ENCODE data around the gene HOXD8.

The HOXD8 gene

DNA sequence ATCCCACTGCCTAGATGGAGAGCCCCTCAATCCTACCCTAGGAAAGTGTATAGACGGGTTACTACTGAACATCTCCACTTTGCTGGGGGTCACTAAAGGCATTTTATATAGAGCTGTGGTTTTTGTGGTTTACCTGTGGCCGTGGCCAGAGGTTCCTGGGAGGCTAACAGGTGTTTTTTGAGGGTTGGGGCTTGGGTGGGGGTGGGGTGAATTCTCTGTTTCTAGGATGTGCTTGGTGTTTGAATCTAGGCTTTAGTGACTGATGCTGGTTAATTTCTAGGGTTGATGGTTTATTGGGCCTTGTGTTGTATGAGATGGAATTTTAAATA, 7.7 kb downstream of the HOXD8 start:
- DNase-seq (ENCODE audit: low read depth): no peak
- TF ChIP-seq CTCF (conservative IDR thresholded peaks at IDR 0.05; ENCODE audit: control insufficient read depth, insufficient read depth, low read depth, low read length): no peak
- H3K4me3 ChIP-seq (ENCODE audit: control insufficient read depth, low read depth, low read length): peak overlapping the region; percentile 78

DNA sequence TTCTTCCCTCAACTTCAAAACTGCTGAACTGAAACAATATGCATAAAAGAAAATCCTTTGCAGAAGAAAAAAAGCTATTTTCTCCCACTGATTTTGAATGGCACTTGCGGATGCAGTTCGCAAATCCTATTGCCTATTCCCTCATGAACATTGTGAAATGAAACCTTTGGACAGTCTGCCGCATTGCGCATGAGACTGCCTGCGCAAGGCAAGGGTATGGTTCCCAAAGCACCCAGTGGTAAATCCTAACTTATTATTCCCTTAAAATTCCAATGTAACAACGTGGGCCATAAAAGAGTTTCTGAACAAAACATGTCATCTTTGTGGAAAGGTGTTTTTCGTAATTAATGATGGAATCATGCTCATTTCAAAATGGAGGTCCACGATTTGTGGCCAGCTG, 8.4 kb downstream of the HOXD8 start:
- H3K4me3 ChIP-seq (ENCODE audit: control insufficient read depth, low read depth, low read length): peak overlapping the region; percentile 78
- no peak for TF ChIP-seq CTCF (conservative IDR thresholded peaks at IDR 0.05; ENCODE audit: control insufficient read depth, insufficient read depth, low read depth, low read length)
- peak; percentile 56 for DNase-seq (ENCODE audit: low read depth)

- peak; percentile 66 for DNase-seq (ENCODE audit: low read depth)
- H3K4me3 ChIP-seq (ENCODE audit: control insufficient read depth, low read depth, low read length): peak overlapping the region; percentile 78
- TF ChIP-seq CTCF (conservative IDR thresholded peaks at IDR 0.05; ENCODE audit: control insufficient read depth, insufficient read depth, low read depth, low read length): no peak
Measured at GRCh38 chr2:176138526-176138922, 9.0 kb downstream of the HOXD8 start.

GRCh38 chr2:176138923-176139660, 9.6 kb downstream of the HOXD8 start:
- peak overlapping the region; percentile 78 for H3K4me3 ChIP-seq (ENCODE audit: control insufficient read depth, low read depth, low read length)
- TF ChIP-seq CTCF (conservative IDR thresholded peaks at IDR 0.05; ENCODE audit: control insufficient read depth, insufficient read depth, low read depth, low read length): no peak
- DNase-seq (ENCODE audit: low read depth): peak; percentile 59

DNA sequence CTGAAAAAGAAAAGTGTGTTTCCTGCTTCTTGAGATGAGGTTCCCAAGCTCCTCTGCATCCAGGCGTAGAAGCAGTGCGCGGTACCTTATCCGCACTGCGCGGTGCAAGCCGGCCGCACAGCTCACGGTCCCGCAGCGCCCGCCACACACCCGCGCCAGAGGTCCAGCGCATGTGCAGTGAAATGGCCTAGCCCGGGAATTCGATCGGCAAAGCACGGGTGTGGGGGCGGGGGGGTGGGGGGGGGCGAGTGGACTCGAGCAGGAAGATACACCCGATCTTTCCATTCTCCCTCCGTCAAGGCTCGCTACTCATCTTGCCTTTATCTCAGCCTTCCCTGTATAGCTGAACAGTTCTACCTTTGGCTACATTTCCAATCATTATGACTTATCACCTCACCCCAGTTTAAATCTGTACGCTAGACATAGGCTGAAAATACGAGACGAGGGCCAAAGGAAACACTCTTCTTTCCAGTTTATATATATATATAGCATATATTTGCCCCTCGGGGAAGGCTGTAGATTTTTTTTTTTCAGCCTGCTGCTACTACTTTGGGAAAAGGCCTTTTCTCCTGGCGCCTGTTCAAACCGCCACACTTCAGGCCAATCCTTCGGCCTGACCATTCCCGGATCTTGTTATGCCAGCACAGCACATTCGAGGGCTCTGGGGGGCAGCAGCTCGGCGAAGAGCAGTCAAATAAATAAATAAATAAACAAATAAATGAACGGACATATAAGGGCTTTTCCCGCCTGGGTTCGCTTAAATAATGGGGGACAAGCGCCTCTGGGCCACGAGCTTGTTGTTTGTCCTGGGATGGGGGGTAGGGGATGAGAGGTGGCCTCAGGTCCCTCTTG, 10.4 kb downstream of the HOXD8 start:
- DNase-seq (ENCODE audit: low read depth): peak; percentile 75
- H3K4me3 ChIP-seq (ENCODE audit: control insufficient read depth, low read depth, low read length): peak overlapping the region; percentile 78
- TF ChIP-seq CTCF (conservative IDR thresholded peaks at IDR 0.05; ENCODE audit: control insufficient read depth, insufficient read depth, low read depth, low read length): no peak

DNA sequence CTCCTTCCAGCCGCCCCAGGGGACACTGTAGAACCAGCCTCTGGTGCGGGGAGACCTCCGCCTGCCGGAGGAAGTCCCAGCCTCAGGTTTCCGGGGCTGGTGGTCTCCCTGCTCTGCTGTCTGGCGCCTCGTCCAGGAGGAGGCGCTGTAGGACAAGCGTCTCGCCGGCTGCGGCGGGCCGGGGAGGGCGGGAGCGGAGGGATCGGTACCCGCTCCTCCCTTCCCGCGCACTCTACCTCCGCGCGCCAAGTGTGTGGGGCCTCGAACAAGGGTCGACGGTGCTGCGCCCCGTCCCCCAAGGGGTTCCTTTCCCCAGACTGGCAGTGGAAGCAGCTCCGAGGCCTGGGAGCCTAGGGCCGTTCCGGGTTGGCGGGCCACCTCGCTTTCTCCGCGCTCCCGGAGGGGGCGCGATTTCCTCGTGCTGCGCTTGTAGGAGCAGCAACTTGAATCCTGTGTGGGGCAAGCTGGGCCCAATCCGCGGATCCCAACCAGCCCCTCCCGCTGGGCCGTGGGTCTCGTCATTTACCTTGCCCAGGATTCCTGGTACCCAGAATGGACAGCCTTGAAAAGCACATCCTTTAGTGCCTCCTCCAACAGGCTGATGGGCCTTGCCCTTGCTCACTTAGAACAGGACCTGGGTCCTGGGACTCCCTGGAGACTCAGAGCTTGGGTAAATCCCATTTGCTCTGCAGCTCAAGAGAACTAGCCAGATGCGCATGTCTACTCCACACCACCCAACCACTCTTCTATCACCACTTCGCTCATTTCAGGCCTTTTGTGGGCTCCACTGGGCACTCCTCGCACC, 11.2 kb downstream of the HOXD8 start:
- peak overlapping the region; percentile 60 for H3K4me3 ChIP-seq (ENCODE audit: control insufficient read depth, low read depth, low read length)
- peak; percentile 76 for DNase-seq (ENCODE audit: low read depth)
- TF ChIP-seq CTCF (conservative IDR thresholded peaks at IDR 0.05; ENCODE audit: control insufficient read depth, insufficient read depth, low read depth, low read length): peak; percentile 58

All from fibroblast of mammary gland (primary cell).